Right forelimb (tissue), 1 donor: ENCODE results near the gene FETUB.
"Not testable (repeated sequence)": the region's sequence is repeated elsewhere in the genome, so short reads cannot be mapped to it uniquely, and the experiment has no call there.

Experiments
- DNase-seq: peaks from one replicate; pipeline ENCODE4 v3.0.0-alpha.2; 2018

The FETUB gene

DNA sequence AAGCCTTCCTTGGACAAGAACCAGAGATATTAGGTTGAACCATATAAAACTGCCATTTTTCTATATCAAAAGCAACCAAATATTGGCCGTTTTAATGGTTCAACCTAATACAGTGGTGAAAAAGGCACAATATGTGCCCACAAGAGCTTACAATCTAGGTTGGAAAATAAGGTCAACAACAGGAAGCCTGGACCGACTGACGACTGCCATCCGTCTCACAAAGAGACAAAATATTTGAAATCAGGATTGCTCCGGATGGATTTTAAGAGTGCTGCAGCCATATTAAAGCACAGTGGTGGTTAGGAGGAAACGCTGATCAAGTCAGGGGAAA is 26.0 kb upstream of the FETUB start:
- no peak for DNase-seq

DNA sequence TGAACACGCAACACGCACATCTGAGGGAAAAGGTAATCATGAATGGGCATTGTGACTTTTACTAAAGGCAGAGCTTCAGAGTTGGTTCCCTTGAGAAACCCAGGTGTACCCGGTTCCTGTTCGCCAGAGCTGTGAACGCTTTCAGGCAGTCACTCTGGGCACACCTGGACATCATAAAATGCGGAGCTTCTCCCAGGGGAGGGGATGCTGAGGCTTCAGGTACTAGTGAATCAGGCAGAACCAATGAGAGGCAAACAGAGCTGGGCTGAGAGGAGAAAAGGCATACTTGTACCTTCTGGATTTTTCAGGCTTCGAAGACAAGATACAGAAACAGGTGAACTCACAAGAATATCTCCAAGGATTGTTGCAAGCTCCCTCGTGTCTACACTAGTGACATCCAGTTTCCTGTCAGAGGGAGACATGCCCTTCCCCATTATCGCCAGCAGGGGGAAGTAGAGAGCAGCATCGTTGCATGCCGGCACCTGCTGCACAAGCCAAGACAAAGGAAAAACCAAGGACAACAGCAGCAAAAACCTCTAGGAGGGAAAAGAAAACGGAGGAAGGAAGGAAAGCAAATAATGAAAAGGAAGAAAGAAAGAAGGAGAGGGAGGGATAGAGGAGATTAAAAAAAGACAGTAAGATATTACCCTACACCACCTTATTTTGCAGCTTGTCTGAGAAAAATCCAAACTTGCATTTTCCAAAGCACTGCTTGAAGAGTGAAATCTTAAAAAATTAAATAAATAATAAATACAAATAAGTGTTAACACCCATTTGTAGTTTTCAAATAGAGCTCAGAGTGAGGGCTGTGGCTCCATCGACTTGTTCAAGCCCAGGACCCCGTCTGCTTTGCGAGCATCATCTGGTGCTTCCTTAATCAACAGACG is 25.4 kb upstream of the FETUB start:
- DNase-seq, result peak; percentile 81

- DNase-seq, result no peak
These were observed 23.9 kb upstream of the FETUB start for GRCh38 chr3:186616299-186616617.

DNA sequence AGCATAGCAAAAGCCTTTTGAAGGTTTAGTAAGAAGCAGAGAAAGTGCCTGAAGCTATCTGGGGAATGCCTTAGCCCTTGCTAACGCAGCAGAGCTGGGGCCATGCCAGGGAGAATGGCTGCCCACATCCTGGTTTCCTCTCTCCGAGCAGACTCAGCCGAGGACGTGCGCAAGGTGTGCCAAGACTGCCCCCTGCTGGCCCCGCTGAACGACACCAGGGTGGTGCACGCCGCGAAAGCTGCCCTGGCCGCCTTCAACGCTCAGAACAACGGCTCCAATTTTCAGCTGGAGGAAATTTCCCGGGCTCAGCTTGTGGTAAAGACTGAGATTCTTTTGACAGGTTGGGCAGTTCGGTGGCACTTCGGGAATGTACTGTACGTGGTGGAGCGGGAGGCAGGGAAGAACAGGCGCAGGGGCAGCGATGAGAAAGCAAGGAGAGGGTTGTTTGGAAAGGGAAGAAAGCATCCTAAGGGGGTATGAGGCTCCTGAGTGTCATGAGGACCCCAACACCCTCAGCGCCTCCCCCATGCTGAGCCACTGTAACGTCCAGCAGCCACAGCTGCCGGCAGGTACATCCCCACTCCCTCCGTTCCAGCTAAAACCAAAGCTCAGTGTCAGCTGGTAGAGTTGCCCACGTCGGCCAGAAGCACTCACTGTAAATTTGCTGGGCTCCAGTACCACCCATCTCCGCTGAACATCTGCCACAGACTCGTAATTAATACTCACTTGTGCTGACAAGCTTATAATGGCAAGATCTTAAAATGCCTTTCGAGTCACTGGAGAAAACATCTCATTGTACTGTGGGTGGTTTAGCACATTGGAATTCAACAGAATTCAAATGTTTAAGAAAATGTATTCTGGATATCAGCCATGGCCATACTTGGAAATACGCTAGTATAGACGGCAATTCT is 22.9 kb upstream of the FETUB start:
- DNase-seq, result peak; percentile 73

GRCh38 chr3:186618318-186618938 is 21.8 kb upstream of the FETUB start:
- no peak for DNase-seq

DNA sequence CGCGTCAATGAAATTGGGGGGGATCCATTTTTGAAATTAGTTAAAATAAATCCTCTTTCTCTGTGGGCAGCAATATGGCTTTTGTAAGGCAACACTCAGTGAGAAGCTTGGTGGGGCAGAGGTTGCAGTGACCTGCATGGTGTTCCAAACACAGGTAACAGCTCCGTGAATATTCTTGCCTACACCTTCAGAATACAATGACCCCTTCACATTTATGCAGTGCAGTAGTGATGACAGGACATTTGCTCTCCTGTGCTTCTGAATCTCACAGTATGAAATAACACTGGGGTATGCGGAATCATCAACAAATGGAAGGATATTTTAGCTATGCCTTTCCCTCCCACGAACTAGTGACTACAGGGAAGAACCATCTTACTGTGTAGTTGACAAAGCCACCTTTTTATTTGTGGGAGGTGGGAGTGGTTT is 20.4 kb upstream of the FETUB start:
- DNase-seq, result no peak

- no peak for DNase-seq
These were observed 19.7 kb upstream of the FETUB start for GRCh38 chr3:186620213-186621092.

DNA sequence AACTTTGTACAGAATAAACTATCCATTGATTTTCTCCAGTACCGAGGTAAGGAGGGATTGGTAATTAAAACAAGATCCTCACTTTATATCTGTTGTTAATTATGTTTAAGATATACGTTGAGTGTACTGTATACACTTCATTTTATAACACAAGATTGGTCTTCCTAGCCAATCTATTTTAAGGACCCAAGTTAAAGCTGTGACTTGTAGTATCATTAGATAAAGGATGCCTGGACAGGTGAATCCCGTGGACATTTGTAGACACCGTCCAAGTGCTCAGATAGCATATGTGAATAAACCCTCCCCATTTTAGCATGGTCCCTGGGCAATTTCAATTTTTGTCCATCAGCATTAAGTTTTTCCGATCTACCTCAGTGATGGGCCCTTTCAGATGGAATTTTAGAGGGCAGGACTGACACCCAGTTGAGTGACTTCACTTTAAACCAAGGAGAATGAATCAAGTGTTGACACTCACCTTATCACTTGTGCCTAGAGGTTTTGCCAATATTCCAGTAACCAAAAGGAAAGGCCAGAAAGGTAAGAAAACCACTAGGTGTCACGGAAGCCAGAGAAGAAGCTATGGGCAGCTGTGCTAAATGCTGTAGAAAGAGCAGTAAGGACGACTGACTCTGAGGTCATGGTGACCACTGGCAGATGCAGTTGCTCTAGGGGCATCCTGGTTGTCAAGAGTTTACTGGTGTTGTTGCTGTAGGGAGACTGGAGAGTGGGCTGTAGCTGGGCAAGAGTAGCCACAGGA is 18.1 kb upstream of the FETUB start:
- no peak for DNase-seq

- DNase-seq, result no peak
These were observed 17.4 kb upstream of the FETUB start for GRCh38 chr3:186622651-186623310.

DNA sequence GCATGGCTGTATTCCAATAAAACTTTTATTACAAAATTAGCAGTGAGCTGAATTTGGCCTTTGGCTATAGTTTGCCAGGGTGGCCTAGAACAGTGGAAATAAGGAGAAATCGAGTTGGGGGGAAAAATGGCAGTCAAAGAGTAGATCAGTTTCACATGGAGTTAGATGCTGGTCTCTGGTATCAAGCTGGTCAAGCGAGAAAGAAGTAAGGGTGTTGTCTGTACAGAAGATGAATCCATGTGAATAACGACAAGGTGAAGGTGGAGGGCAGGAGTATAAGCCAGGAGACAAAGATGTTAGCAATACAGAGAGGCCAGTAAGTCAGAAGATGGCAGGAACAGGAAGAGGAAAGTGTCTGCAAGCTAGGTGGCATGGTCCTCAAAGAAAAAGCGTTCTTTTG is 15.6 kb upstream of the FETUB start:
- DNase-seq, result no peak

GRCh38 chr3:186625600-186626042 is 14.6 kb upstream of the FETUB start:
- no peak for DNase-seq

DNA sequence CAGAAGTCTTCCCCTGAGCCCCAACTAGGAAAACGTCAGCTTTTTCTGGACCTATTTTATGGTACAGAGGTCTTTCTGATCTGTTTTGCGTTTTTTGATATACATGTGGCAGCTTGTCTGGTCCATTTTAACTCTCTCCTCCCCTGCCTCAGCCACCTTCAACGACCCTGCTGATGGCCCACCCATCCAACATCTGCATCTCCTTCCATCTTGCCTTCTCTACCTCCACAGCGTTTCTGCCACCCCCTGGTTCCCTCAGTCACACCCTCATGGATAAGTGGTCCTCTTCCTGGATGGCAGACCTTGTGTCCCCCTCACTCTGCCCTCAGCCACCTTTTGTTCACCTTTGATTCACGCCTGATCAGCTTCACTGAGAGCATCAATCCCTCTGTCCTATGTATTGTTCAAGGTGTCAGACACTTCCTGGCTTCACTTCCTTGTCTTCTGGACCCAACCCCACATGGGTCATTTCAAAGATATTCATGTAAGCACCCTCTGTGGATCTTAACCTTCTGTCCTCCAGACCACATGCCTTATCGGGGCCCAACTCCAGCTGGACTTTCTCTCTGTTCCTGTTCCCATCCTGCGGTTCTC is 13.8 kb upstream of the FETUB start:
- DNase-seq, result no peak

DNA sequence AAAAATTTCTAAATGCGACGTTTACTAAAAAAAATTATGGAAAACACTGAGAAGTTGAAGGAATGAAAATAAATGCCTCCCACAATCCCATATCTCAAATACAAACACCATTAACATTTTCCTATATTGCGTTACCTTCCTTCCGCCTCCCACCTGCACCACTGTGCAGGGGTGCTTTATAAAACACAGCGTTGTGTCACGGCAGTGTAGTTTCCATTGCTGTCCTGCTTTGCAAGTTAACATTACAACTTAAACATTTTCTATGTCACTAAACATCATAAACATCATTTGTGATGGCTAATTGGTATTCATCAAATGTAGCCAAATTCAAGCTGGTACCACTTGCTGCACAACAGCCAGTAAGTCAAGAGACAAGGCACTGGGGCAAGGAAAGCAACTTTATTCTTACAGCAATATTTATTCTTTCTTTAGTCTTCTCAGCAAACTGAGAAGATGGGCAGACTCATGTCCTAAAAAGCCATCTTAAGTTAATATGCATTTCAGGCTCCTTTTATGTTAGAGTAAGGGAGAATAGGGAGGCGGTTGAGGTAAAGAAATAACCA is 12.3 kb upstream of the FETUB start:
- DNase-seq, result no peak

DNA sequence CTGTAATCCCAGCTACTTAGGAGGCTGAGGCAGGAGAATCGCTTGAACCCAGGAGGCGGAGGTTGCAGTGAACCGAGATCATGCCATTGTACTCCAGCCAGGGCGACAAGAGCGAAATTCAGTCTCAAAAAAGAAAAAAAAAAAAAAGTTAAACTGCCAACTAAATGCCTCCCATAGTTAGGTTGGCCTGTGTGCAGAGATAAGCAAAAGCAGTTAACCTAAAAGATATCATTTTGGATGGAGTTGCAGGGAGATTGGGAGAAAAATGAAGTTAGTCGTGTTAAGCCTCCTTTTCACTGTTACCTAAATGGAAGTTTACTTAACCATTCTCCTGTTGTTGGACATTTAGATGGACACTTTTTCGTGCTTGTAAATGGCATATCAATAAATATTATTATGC is 11.4 kb upstream of the FETUB start:
- DNase-seq, result no peak

- no peak for DNase-seq
These were observed 9.1 kb upstream of the FETUB start for GRCh38 chr3:186630950-186631641.

GRCh38 chr3:186633481-186633880 is 6.7 kb upstream of the FETUB start:
- DNase-seq, result no peak

GRCh38 chr3:186634207-186634606 is 6.0 kb upstream of the FETUB start:
- not testable (repeated sequence) for DNase-seq

DNA sequence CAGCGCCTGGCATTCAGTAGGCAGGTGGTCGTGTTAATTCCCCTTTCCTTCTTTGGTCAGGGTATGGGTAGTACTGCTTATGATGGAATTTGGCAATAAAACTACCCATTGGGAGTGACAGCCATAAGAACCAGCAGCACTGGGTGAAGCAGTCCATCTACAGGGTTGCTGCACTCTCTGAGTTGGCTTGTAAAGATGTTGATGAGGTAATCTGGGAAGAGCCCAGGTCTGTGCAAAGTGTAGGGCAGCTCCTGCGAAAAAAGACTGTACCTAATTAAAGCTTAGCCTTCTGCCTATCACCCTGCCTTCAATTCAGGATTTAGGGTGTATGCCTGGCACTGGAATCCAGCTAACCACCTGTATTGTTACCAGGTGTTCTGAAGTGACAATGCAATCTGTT is 4.7 kb upstream of the FETUB start:
- DNase-seq, result no peak

- DNase-seq, result no peak
These were observed 3.7 kb upstream of the FETUB start for GRCh38 chr3:186636536-186636935.

GRCh38 chr3:186637686-186638085 is 2.5 kb upstream of the FETUB start:
- DNase-seq, result no peak
